ENCODE results near the gene MCOLN2. TPM values are rescaled to one million over a fixed set of nuclear protein-coding genes. Genes with fewer than 3 reads are reported as not detected.

MCOLN2 gene
- total RNA-seq, result 0.88 and 1.8 TPM in 2 replicates

- Histone ChIP-seq H3K4me2 (ENCODE audit: insufficient read depth, low read length) (peak within 1 kb of the TSS; percentile 81), H3K27ac (ENCODE audit: low read depth, low read length) (no peak within 1 kb of the TSS), H3K9me3 (ENCODE audit: low read depth, low read length) (no peaks in the 10 kb centered on the region), H3K79me2 (ENCODE audit: insufficient read depth, low read length) (no peaks in the 10 kb centered on the region), H3K4me3 (ENCODE audit: insufficient read depth, low read length) (peak within 1 kb of the TSS; percentile 69), H4K20me1 (ENCODE audit: insufficient read depth, low read length) (no peaks in the 10 kb centered on the region), H2AFZ (ENCODE audit: low read length) (peak within 1 kb of the TSS; percentile 76), H3K27me3 (ENCODE audit: insufficient read depth, low read length) (peaks cover 74% of the 10 kb centered on the region), H3K4me1 (ENCODE audit: insufficient read depth, low read length) (peaks cover 5% of the 10 kb centered on the region), H3K36me3 (ENCODE audit: insufficient read depth, low read length) (no peaks in the 10 kb centered on the region)
- DNase-seq (ENCODE audit: insufficient read length, low spot score, missing footprints), result peak; percentile 73
- TF ChIP-seq CTCF (IDR thresholded peaks at IDR 0.05; ENCODE audit: extremely low read depth, low read depth, low read length), result no peak
Observed at GRCh38 chr1:84996846-84997666, at the start of gene MCOLN2. Gene MCOLN2 (minus strand): TSS chr1:84997113. CDS start chr1:84996872, 241 bp downstream.

GRCh38 chr1:85042413-85042812, 45.5 kb upstream of the MCOLN2 start:
- no peak overlapping the region for H3K4me2 ChIP-seq (ENCODE audit: insufficient read depth, low read length)
- no peak overlapping the region for H3K4me3 ChIP-seq (ENCODE audit: insufficient read depth, low read length)
- H3K27me3 ChIP-seq (ENCODE audit: insufficient read depth, low read length), result peaks cover 47% of the 10 kb centered on the region
- no peak overlapping the region for H2AFZ ChIP-seq (ENCODE audit: low read length)
- no peak for DNase-seq (ENCODE audit: insufficient read length, low spot score, missing footprints)
- no peaks in the 10 kb centered on the region for H3K4me1 ChIP-seq (ENCODE audit: insufficient read depth, low read length)
- H3K79me2 ChIP-seq (ENCODE audit: insufficient read depth, low read length), result no peaks in the 10 kb centered on the region
- no peaks in the 10 kb centered on the region for H3K36me3 ChIP-seq (ENCODE audit: insufficient read depth, low read length)
- H3K27ac ChIP-seq (ENCODE audit: low read depth, low read length), result no peak overlapping the region
- H3K9me3 ChIP-seq (ENCODE audit: low read depth, low read length), result no peaks in the 10 kb centered on the region
- no peak for TF ChIP-seq CTCF (IDR thresholded peaks at IDR 0.05; ENCODE audit: extremely low read depth, low read depth, low read length)
- H4K20me1 ChIP-seq (ENCODE audit: insufficient read depth, low read length), result no peaks in the 10 kb centered on the region

GRCh38 chr1:85041793-85042192, 44.9 kb upstream of the MCOLN2 start:
- no peak for TF ChIP-seq CTCF (IDR thresholded peaks at IDR 0.05; ENCODE audit: extremely low read depth, low read depth, low read length)
- no peak for DNase-seq (ENCODE audit: insufficient read length, low spot score, missing footprints)
- H3K4me1 ChIP-seq (ENCODE audit: insufficient read depth, low read length), result no peaks in the 10 kb centered on the region
- no peak overlapping the region for H2AFZ ChIP-seq (ENCODE audit: low read length)
- no peak overlapping the region for H3K4me2 ChIP-seq (ENCODE audit: insufficient read depth, low read length)
- no peaks in the 10 kb centered on the region for H3K9me3 ChIP-seq (ENCODE audit: low read depth, low read length)
- H3K4me3 ChIP-seq (ENCODE audit: insufficient read depth, low read length), result no peak overlapping the region
- no peaks in the 10 kb centered on the region for H3K36me3 ChIP-seq (ENCODE audit: insufficient read depth, low read length)
- peaks cover 41% of the 10 kb centered on the region for H3K27me3 ChIP-seq (ENCODE audit: insufficient read depth, low read length)
- H3K79me2 ChIP-seq (ENCODE audit: insufficient read depth, low read length), result no peaks in the 10 kb centered on the region
- H4K20me1 ChIP-seq (ENCODE audit: insufficient read depth, low read length), result no peaks in the 10 kb centered on the region
- no peak overlapping the region for H3K27ac ChIP-seq (ENCODE audit: low read depth, low read length)

GRCh38 chr1:85033221-85033620, 36.3 kb upstream of the MCOLN2 start:
- Histone ChIP-seq H4K20me1 (ENCODE audit: insufficient read depth, low read length) (no peaks in the 10 kb centered on the region), H3K9me3 (ENCODE audit: low read depth, low read length) (no peaks in the 10 kb centered on the region), H3K4me3 (ENCODE audit: insufficient read depth, low read length) (no peak overlapping the region), H3K4me2 (ENCODE audit: insufficient read depth, low read length) (no peak overlapping the region), H2AFZ (ENCODE audit: low read length) (no peak overlapping the region), H3K27me3 (ENCODE audit: insufficient read depth, low read length) (peaks cover 9% of the 10 kb centered on the region), H3K79me2 (ENCODE audit: insufficient read depth, low read length) (no peaks in the 10 kb centered on the region), H3K27ac (ENCODE audit: low read depth, low read length) (no peak overlapping the region), H3K4me1 (ENCODE audit: insufficient read depth, low read length) (peaks cover 3% of the 10 kb centered on the region), H3K36me3 (ENCODE audit: insufficient read depth, low read length) (no peaks in the 10 kb centered on the region)
- peak; percentile 32 for DNase-seq (ENCODE audit: insufficient read length, low spot score, missing footprints)
- TF ChIP-seq CTCF (IDR thresholded peaks at IDR 0.05; ENCODE audit: extremely low read depth, low read depth, low read length), result no peak

Measured in osteoblast (primary cell).